SU-DHL-6 (cell line): ENCODE data around the gene MAP7D2.

ENCODE experiments used
- H2AFZ ChIP-seq: fragments of 200-600 bp; sonication (generic); 2 replicates; pipeline ENCODE4 v1.6.1; 2014; ENCODE audit warnings: low read depth, mild to moderate bottlenecking, moderate library complexity, mixed read lengths, antibody characterized with exemption, low read length; ENCODE audit not compliant: severe bottlenecking
- H3F3A ChIP-seq: fragments of 200-600 bp; shearing (Covaris generic); 2 replicates; pipeline ENCODE4 v1.6.0; 2016; ENCODE audit warnings: antibody characterized with exemption, mild to moderate bottlenecking; ENCODE audit not compliant: insufficient read depth
- H3K27ac ChIP-seq: fragments of 200-600 bp; sonication (generic); 2 replicates; pipeline ENCODE4 v1.5.1; 2016; ENCODE audit warnings: low read depth, mild to moderate bottlenecking, low read length, moderate library complexity, mixed read lengths
- H3K27me3 ChIP-seq: fragments of 200-600 bp; sonication (generic), shearing (Covaris generic); 2 replicates; pipeline ENCODE4 v1.6.0; 2014; ENCODE audit warnings: mild to moderate bottlenecking, low read length
- H3K36me3 ChIP-seq: fragments of 200-600 bp; sonication (generic); 2 replicates; pipeline ENCODE4 v1.6.1; 2014; ENCODE audit warnings: mild to moderate bottlenecking, low read length, mixed read lengths
- H3K4me2 ChIP-seq: fragments of 300-600, 200-600 bp; shearing (Covaris generic), sonication (generic); 2 replicates; pipeline ENCODE4 v1.6.0; 2014; ENCODE audit warnings: low read length, low read depth, mild to moderate bottlenecking; ENCODE audit not compliant: poor library complexity, severe bottlenecking
- H3K4me3 ChIP-seq: fragments of 200-600 bp; sonication (generic); 2 replicates; pipeline ENCODE4 v1.5.1; 2014; ENCODE audit warnings: antibody characterized with exemption, low read length, mild to moderate bottlenecking, mixed read lengths; ENCODE audit not compliant: insufficient read depth, poor library complexity, severe bottlenecking
- H3K79me2 ChIP-seq: fragments of 200-600 bp; sonication (generic); 2 replicates; pipeline ENCODE4 v1.6.1; 2014; ENCODE audit warnings: mild to moderate bottlenecking, low read length, moderate library complexity; ENCODE audit not compliant: insufficient read depth
- H3K9ac ChIP-seq: fragments of 200-600 bp; sonication (generic); 2 replicates; pipeline ENCODE4 v1.7.0; 2014; ENCODE audit warnings: mild to moderate bottlenecking, low read length
- H3K9me2 ChIP-seq: fragments of 200-600 bp; sonication (generic); replicated peaks from 2 replicates; pipeline ENCODE4 v1.6.1; 2014; ENCODE audit warnings: low read length; ENCODE audit not compliant: insufficient read depth
- H3K9me3 ChIP-seq: fragments of 200-600 bp; sonication (generic); 2 replicates; pipeline ENCODE4 v1.6.1; 2014; ENCODE audit warnings: low read length, mixed read lengths; ENCODE audit not compliant: insufficient read depth
- H4K20me1 ChIP-seq: fragments of 200-600 bp; sonication (generic); 2 replicates; pipeline ENCODE4 v1.6.1; 2014; ENCODE audit warnings: low read depth, mild to moderate bottlenecking, antibody characterized with exemption, low read length, moderate library complexity, mixed read lengths
- EZH2phosphoT487 ChIP-seq: fragments of 200-600 bp; sonication (generic), shearing (Covaris generic); conservative IDR thresholded peaks from 2 replicates; pipeline ENCODE4 v1.6.1; 2018; ENCODE audit warnings: mild to moderate bottlenecking, antibody characterized with exemption, low read length, moderate library complexity, mixed read lengths
- TF ChIP-seq, protein P1 (sequence below): fragments of 200-600 bp; sonication (generic); IDR thresholded peaks from one replicate; pipeline ENCODE4 v1.5.1; 2017; ENCODE audit warnings: antibody characterized with exemption, mild to moderate bottlenecking, low read length, moderate library complexity; ENCODE audit not compliant: insufficient read depth, poor library complexity, severe bottlenecking

MAP7D2 gene

DNA sequence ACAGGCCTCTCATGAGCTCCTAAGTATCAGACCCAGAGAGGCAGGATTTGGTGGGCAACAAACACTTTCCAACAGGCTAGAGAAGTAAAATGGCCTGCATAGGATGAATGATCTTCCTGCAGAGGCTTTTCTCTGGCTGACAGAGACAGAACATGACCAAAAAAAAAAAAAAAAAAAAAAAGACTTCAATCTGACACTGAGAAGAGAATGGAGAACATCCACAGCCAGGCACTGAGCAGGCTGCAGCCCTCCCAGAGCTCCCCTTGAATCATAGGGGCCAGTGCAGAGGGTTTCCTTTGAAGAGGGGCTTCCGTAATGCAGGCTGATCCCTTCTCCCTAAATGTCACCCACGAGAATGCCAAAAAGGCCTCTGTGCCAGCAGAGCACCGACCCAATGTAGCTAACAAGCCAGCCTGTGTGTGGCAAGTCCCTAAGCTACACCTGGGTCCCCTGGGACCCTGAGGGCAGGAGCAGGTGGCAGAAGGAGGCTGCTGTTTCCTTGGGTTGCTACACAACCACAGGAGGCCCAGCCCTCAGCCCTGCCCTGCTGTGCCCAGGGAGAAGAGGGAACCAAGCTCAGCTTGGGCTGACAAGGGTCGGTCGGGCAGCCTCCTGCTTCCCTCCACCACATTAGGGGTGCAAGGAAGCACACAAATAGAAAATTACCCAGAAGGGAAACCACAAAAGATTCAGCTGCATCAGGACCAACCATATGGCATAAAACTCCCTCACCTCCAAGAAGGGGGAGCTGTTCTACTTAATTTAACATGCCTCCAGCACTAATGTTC, 55.6 kb downstream of the MAP7D2 start:
- no peaks in the 10 kb centered on the region for H3K9me2 ChIP-seq
- no peaks in the 10 kb centered on the region for H3K36me3 ChIP-seq
- H3K27me3 ChIP-seq = no peaks in the 10 kb centered on the region
- no peaks in the 10 kb centered on the region for H3K9me3 ChIP-seq
- peak overlapping the region; percentile 71 for H3K27ac ChIP-seq
- no peaks in the 10 kb centered on the region for H3K79me2 ChIP-seq
- H3K4me3 ChIP-seq = no peak overlapping the region
- no peak overlapping the region for H2AFZ ChIP-seq
- peak overlapping the region; percentile 58 for H3K4me2 ChIP-seq
- no peak overlapping the region; the same call in 1 of the 2 replicates for H3K9ac ChIP-seq
- H4K20me1 ChIP-seq = no peaks in the 10 kb centered on the region
- no peak for TF ChIP-seq EZH2phosphoT487
- TF ChIP-seq, protein P1, sequence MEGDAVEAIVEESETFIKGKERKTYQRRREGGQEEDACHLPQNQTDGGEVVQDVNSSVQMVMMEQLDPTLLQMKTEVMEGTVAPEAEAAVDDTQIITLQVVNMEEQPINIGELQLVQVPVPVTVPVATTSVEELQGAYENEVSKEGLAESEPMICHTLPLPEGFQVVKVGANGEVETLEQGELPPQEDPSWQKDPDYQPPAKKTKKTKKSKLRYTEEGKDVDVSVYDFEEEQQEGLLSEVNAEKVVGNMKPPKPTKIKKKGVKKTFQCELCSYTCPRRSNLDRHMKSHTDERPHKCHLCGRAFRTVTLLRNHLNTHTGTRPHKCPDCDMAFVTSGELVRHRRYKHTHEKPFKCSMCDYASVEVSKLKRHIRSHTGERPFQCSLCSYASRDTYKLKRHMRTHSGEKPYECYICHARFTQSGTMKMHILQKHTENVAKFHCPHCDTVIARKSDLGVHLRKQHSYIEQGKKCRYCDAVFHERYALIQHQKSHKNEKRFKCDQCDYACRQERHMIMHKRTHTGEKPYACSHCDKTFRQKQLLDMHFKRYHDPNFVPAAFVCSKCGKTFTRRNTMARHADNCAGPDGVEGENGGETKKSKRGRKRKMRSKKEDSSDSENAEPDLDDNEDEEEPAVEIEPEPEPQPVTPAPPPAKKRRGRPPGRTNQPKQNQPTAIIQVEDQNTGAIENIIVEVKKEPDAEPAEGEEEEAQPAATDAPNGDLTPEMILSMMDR = no peak
- H3F3A ChIP-seq = peaks cover 11% of the 10 kb centered on the region; the same call in 1 of the 2 replicates

DNA sequence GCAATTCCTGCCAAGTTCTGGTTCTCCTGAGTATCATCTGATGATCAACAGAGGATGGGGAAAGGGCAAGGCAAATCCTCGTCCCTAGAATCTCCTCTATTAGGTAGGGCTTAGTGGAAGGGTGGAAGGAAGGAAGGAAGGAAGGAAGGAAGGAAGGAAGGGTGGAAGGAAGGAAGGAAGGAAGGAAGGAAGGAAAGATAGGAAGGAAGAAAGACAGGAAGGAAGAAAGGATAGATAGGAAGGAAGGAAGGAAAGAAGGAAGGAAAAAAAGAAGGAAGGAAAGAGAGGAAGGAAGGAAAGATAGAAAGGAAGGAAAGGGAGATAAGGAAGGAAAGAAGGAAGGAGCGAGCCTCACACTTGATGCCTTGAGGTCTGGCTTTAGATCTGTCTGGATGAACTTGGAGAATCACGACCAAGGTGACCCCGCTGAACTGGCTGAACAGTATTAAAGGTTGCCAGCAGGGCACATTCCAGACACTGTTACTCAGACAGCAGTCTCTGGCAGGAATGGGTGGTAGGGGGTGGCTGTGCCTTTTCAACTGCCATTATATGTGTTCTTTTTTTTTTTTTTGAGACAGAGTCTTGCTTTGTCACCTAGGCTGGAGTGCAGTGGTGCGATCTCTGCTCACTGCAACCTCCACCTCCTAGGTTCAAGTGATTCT, 57.1 kb downstream of the MAP7D2 start:
- no peaks in the 10 kb centered on the region for H3K27me3 ChIP-seq
- no peaks in the 10 kb centered on the region for H3K9me3 ChIP-seq
- no peak for TF ChIP-seq EZH2phosphoT487
- TF ChIP-seq, protein P1 = no peak
- no peak overlapping the region for H3K9ac ChIP-seq
- no peak overlapping the region for H3K4me3 ChIP-seq
- no peak overlapping the region for H3K27ac ChIP-seq
- H3K79me2 ChIP-seq = no peaks in the 10 kb centered on the region
- peaks cover 11% of the 10 kb centered on the region; the same call in 1 of the 2 replicates for H3F3A ChIP-seq
- no peaks in the 10 kb centered on the region for H3K9me2 ChIP-seq
- no peaks in the 10 kb centered on the region for H3K36me3 ChIP-seq
- H4K20me1 ChIP-seq = no peaks in the 10 kb centered on the region
- H2AFZ ChIP-seq = no peak overlapping the region
- no peak overlapping the region for H3K4me2 ChIP-seq

DNA sequence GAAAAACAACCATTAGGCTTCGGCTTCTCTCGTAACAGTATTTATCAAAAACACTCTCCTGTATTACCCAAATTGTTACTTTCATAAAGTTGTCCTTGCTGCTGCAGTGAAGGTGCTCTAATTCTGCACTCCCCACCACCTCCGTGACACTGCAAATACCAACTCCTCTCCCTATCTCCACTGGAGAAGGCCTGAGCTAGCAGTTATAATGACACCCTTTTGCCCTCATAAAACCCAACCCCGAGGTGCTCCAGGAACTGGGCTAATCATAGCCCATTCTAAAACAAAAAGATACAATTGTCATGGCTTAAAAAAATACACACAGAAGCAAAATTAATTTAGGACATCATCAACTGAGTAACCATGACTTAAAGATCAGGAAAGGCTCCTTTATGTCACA, 59.2 kb downstream of the MAP7D2 start:
- no peak overlapping the region for H3K9ac ChIP-seq
- no peaks in the 10 kb centered on the region for H3K36me3 ChIP-seq
- no peak overlapping the region for H3K4me2 ChIP-seq
- H2AFZ ChIP-seq = no peak overlapping the region
- H3F3A ChIP-seq = peaks cover 10% of the 10 kb centered on the region; the same call in 1 of the 2 replicates
- no peaks in the 10 kb centered on the region for H3K9me2 ChIP-seq
- no peaks in the 10 kb centered on the region for H4K20me1 ChIP-seq
- H3K27ac ChIP-seq = no peak overlapping the region
- H3K27me3 ChIP-seq = no peaks in the 10 kb centered on the region
- H3K9me3 ChIP-seq = no peaks in the 10 kb centered on the region
- TF ChIP-seq, protein P1 = no peak
- no peak for TF ChIP-seq EZH2phosphoT487
- H3K79me2 ChIP-seq = no peaks in the 10 kb centered on the region
- no peak overlapping the region for H3K4me3 ChIP-seq
